SK-N-SH treated with all-trans-retinoic acid at 6 μM for 48 hours (cell line): ENCODE data around the gene IL17C.

Experiments
- PPARA ChIP-seq: fragments of 250-450 bp; sonication (Bioruptor Pico); IDR thresholded peaks from 2 replicates; pipeline ENCODE4 v1.5.0; 2020; ENCODE audit warnings: mild to moderate bottlenecking, borderline replicate concordance
- ZFP3 ChIP-seq: fragments of 250-450 bp; sonication (Bioruptor Pico); IDR thresholded peaks from 2 replicates; pipeline ENCODE4 v1.5.0; 2020; ENCODE audit warnings: mild to moderate bottlenecking, moderate library complexity
- TF ChIP-seq, protein P1 (sequence below): fragments of 250-450 bp; sonication (Bioruptor Pico); IDR thresholded peaks from 2 replicates; pipeline ENCODE4 v1.8.0; 2020; ENCODE audit warnings: mild to moderate bottlenecking, moderate library complexity, borderline replicate concordance

DNA sequence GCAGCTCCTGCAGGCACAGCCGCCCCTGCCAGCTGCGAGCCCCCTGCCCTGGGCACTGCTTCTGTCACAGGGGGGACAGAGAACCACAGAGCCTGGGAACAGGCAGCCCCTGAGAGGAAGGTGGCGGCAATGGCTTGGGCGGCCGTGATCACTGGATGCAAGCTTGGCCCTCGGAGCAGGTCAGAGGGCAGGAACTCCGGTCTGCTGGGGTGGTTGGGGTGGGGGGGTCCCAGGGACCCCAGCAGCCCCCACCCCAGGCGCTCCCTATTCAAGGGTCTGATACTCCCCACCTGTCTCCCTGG lies 14.3 kb downstream of the IL17C start:
- no peak for TF ChIP-seq PPARA (CRISPR knock-in tag)
- no peak for TF ChIP-seq ZFP3 (CRISPR knock-in tag)
- TF ChIP-seq, protein P1, sequence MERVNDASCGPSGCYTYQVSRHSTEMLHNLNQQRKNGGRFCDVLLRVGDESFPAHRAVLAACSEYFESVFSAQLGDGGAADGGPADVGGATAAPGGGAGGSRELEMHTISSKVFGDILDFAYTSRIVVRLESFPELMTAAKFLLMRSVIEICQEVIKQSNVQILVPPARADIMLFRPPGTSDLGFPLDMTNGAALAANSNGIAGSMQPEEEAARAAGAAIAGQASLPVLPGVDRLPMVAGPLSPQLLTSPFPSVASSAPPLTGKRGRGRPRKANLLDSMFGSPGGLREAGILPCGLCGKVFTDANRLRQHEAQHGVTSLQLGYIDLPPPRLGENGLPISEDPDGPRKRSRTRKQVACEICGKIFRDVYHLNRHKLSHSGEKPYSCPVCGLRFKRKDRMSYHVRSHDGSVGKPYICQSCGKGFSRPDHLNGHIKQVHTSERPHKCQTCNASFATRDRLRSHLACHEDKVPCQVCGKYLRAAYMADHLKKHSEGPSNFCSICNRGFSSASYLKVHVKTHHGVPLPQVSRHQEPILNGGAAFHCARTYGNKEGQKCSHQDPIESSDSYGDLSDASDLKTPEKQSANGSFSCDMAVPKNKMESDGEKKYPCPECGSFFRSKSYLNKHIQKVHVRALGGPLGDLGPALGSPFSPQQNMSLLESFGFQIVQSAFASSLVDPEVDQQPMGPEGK, result no peak
